ENCODE data around the gene IKZF3.
"Not testable (repeated sequence)": the region's sequence is repeated elsewhere in the genome, so short reads cannot be mapped to it uniquely, and the experiment has no call there.

DNA sequence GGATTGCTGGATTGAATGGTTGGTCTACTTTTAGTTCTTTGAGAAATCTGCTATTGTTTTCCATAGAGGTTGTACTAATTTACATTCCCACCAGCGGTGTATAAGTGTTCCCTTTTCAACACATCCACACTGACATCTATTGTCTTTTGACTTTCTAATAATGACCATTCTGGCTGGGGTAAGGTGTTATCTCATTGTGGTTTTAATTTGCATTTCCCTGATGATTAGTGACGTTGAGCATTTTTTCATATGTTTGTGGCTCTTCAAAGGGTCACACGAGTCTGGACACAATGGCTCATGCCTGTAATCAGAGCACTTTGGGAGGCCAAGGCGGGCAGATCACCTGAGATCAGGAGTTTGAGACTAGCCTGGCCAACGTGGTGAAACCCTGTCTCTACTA is 22.0 kb upstream of the IKZF3 start:
- TF ChIP-seq, protein P1, sequence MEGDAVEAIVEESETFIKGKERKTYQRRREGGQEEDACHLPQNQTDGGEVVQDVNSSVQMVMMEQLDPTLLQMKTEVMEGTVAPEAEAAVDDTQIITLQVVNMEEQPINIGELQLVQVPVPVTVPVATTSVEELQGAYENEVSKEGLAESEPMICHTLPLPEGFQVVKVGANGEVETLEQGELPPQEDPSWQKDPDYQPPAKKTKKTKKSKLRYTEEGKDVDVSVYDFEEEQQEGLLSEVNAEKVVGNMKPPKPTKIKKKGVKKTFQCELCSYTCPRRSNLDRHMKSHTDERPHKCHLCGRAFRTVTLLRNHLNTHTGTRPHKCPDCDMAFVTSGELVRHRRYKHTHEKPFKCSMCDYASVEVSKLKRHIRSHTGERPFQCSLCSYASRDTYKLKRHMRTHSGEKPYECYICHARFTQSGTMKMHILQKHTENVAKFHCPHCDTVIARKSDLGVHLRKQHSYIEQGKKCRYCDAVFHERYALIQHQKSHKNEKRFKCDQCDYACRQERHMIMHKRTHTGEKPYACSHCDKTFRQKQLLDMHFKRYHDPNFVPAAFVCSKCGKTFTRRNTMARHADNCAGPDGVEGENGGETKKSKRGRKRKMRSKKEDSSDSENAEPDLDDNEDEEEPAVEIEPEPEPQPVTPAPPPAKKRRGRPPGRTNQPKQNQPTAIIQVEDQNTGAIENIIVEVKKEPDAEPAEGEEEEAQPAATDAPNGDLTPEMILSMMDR (conservative IDR thresholded peaks at IDR 0.05): not testable (repeated sequence)
- TF ChIP-seq ZFX (IDR thresholded peaks at IDR 0.05): not testable (repeated sequence)

Measured in C4-2B (cell line).